K562 (cell line): ENCODE results near the gene FKBP7. TPM values are rescaled to one million over a fixed set of nuclear protein-coding genes. Genes with fewer than 3 reads are reported as not detected.

Source experiments
- CBFB ChIP-seq: sonication (generic); formaldehyde crosslinking; IDR thresholded peaks from 2 replicates; pipeline ENCODE4 v1.4.0; 2020; ENCODE audit warnings: mild to moderate bottlenecking, missing genetic modification reagents
- EP300 ChIP-seq: IDR thresholded peaks from 2 replicates; pipeline ENCODE4 v1.6.1; 2012; ENCODE audit warnings: low read length, improper control_type of control experiment
- HDAC3 ChIP-seq: fragments of 450-650 bp; IDR thresholded peaks from 2 replicates; pipeline ENCODE4 v1.6.1; 2018; ENCODE audit warnings: borderline replicate concordance, mild to moderate bottlenecking, moderate library complexity; ENCODE audit not compliant: partially characterized antibody
- HNRNPLL ChIP-seq: fragments of 200-400 bp; formaldehyde crosslinking; IDR thresholded peaks from 2 replicates; pipeline ENCODE4 v1.6.1; 2017; ENCODE audit warnings: low read length, low read depth, mild to moderate bottlenecking; ENCODE audit not compliant: poor library complexity, severe bottlenecking
- JUND ChIP-seq, 2 experiments: IDR thresholded peaks; 2 replicates in 1 of 2; 3 replicates in 1 of 2; pipeline ENCODE4 v1.6.1; 2011; ENCODE audit warnings: borderline replicate concordance in 2 of 2, low read depth in 2 of 2, low read length in 2 of 2, improper control_type of control experiment in 1 of 2, missing biosample characterization in 1 of 2, missing genetic modification characterization in 1 of 2, missing genetic modification reagents in 1 of 2
- MAFF ChIP-seq: IDR thresholded peaks from 2 replicates; pipeline ENCODE4 v1.6.1; 2012; ENCODE audit warnings: low read length, improper control_type of control experiment
- MLX ChIP-seq, 2 experiments: fragments of 450-650 bp in 1 of 2; sonication (generic) in 1 of 2; formaldehyde crosslinking; conservative IDR thresholded peaks; 2 replicates each; pipeline versions ENCODE4 v1.4.0 to v1.8.1; 2020 to 2022; ENCODE audit warnings: mild to moderate bottlenecking in 1 of 2, missing genetic modification reagents in 1 of 2
- NFRKB ChIP-seq: fragments of 450-650 bp; IDR thresholded peaks from 2 replicates; pipeline ENCODE4 v1.6.1; 2016; ENCODE audit warnings: low read depth
- POLR2B ChIP-seq: fragments of 450-650 bp; IDR thresholded peaks from 2 replicates; pipeline ENCODE4 v1.6.1; 2018; ENCODE audit warnings: low read depth; ENCODE audit not compliant: partially characterized antibody
- RAD21 ChIP-seq, 2 experiments: fragments of 250-450 bp in 1 of 2; fragments of 450-650 bp in 1 of 2; sonication (Bioruptor Pico) in 1 of 2; formaldehyde crosslinking in 1 of 2; IDR thresholded peaks in 1 of 2; conservative IDR thresholded peaks in 1 of 2; 2 replicates each; pipeline versions ENCODE4 v1.4.0 to v1.8.0; 2020 to 2022; ENCODE audit warnings: mild to moderate bottlenecking in 2 of 2, moderate library complexity in 1 of 2
- RCOR1 ChIP-seq, 2 experiments: IDR thresholded peaks; 2 replicates each; pipeline ENCODE4 v1.6.1; 2012; ENCODE audit warnings: low read depth in 2 of 2, low read length in 2 of 2, borderline replicate concordance in 1 of 2, improper control_type of control experiment in 1 of 2
- SMAD4 ChIP-seq: fragments of 250-450 bp; sonication (Bioruptor Pico); conservative IDR thresholded peaks from 2 replicates; pipeline ENCODE4 v1.8.0; 2021; ENCODE audit warnings: inconsistent platforms, mild to moderate bottlenecking, moderate library complexity
- SUPT5H ChIP-seq: fragments of 450-650 bp; IDR thresholded peaks from 2 replicates; pipeline ENCODE4 v1.6.1; 2016
- ZNF589 ChIP-seq: fragments of 200-800 bp; sonication (Bioruptor generic); IDR thresholded peaks from 2 replicates; pipeline ENCODE4 v1.6.1; 2016; ENCODE audit warnings: low read depth, missing genetic modification characterization, missing compliant biosample characterization
- polyA plus RNA-seq, 8 experiments: library from polyadenylated mRNA; depleted of rRNA in 4 of 8; stranded (reverse) in 5 of 8; unstranded in 3 of 8; fragments of >200 nt; fragmentation: Nextera tagmentation in 2 of 8; fragmentation: Illumina TruSeq in 1 of 8; extraction: Ambion mirVana in 2 of 8; extraction: Trizol in 1 of 8; gene quantifications; 2 replicates each; pipeline versions ENCODE4 v1.2.1 to v1.2.3, GENCODE V29; 2011 to 2014; ENCODE audit warnings: inconsistent platforms in 1 of 8, missing spikeins in 1 of 8
- total RNA-seq, 7 experiments: library from RNA; depleted of rRNA in 6 of 7; stranded (reverse); fragments of >200 nt in 6 of 7; fragmentation: Illumina TruSeq in 2 of 7; extraction: Trizol in 2 of 7; gene quantifications; 2 replicates each; pipeline versions ENCODE4 v1.2.1 to v1.2.3, GENCODE V29; 2011 to 2021; ENCODE audit warnings: low replicate concordance in 1 of 7
- TF ChIP-seq, protein P1 (sequence below), 3 experiments: fragments of 200-800 bp in 1 of 3; fragments of 250-450 bp in 1 of 3; fragments of 450-650 bp in 1 of 3; sonication (Bioruptor Pico) in 1 of 3; sonication (Bioruptor generic) in 1 of 3; formaldehyde crosslinking in 1 of 3; IDR thresholded peaks; 2 replicates each; pipeline versions ENCODE4 v1.6.1 to v1.8.0; 2016 to 2022; ENCODE audit warnings: mild to moderate bottlenecking in 2 of 3, missing genetic modification characterization in 2 of 3, missing compliant biosample characterization in 1 of 3, moderate library complexity in 1 of 3
- TF ChIP-seq, protein P2 (sequence below): fragments of 450-650 bp; IDR thresholded peaks from 2 replicates; pipeline ENCODE4 v1.6.1; 2016; ENCODE audit warnings: low read depth, mild to moderate bottlenecking, moderate library complexity
- TF ChIP-seq, protein P3 (sequence below): fragments of 250-450 bp; sonication (Bioruptor Pico); IDR thresholded peaks from 2 replicates; pipeline ENCODE4 v1.4.0; 2020; ENCODE audit warnings: mild to moderate bottlenecking, moderate library complexity

The FKBP7 gene
- total and polyA plus RNA-seq, 9 of the 15 experiments (the other 6 are each of a cell fraction or from before 2014, with no cell fraction given) = 6.1 to 23.2 (median 19.0) TPM

DNA sequence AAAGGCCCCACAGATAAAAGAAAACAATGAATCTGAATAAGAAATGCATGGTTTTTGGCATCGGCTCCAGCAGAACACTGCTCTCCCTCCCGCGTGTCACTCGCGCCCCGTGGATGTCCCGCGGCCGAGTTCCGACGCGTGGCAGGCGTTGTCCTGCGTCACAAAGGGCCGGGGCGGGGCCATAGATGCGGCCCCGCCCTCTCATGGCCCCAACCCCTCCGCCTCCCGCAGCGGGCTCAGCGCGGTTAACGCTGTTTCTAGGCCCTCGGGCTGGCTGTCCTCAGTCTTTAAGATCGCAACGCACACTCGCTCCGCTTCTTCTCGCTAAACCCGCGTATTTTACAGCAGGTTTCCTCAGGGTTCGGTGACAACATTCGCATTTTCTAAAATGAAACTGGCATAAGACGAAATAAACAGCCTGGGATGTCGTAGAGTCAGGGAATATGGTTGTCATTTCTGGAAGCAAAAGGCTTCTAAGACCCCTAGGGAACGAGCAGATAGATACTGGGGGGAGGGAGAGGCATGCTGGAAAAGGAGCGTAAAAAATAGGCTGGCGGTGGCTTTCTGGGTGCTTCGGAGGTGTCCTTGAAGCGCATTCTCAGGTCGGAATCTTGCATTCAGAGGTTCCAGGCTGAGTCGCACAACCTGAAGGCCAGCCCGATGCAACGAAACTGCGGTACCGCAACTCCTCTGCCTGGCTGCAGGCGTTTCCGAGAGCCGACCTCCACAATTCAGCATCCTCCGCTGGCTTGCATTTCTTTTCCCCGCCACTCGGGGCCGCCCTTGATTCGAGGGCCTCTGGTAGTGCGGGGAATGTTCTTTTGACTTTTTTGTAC is at the start of gene FKBP7 (continued):
- TF ChIP-seq, protein P1, sequence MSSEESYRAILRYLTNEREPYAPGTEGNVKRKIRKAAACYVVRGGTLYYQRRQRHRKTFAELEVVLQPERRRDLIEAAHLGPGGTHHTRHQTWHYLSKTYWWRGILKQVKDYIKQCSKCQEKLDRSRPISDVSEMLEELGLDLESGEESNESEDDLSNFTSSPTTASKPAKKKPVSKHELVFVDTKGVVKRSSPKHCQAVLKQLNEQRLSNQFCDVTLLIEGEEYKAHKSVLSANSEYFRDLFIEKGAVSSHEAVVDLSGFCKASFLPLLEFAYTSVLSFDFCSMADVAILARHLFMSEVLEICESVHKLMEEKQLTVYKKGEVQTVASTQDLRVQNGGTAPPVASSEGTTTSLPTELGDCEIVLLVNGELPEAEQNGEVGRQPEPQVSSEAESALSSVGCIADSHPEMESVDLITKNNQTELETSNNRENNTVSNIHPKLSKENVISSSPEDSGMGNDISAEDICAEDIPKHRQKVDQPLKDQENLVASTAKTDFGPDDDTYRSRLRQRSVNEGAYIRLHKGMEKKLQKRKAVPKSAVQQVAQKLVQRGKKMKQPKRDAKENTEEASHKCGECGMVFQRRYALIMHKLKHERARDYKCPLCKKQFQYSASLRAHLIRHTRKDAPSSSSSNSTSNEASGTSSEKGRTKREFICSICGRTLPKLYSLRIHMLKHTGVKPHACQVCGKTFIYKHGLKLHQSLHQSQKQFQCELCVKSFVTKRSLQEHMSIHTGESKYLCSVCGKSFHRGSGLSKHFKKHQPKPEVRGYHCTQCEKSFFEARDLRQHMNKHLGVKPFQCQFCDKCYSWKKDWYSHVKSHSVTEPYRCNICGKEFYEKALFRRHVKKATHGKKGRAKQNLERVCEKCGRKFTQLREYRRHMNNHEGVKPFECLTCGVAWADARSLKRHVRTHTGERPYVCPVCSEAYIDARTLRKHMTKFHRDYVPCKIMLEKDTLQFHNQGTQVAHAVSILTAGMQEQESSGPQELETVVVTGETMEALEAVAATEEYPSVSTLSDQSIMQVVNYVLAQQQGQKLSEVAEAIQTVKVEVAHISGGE (CRISPR knock-in tag; IDR thresholded peaks at IDR 0.05) = 0 out of 6 replicates have a peak, but pooled peaks of 1 of the 3 experiments have one; percentile 29
- TF ChIP-seq RCOR1 (IDR thresholded peaks at IDR 0.05; ENCODE audit: borderline replicate concordance in 1 of 2, low read depth in 2 of 2, low read length in 2 of 2) = peak in 1 of 2 experiments; percentile 93; a peak in 2 of 4 replicates
- TF ChIP-seq MAFF = no peak; the same call in 1 of the 2 replicates
- TF ChIP-seq POLR2B = peak; percentile 73
- peak; percentile 73 to 90 for TF ChIP-seq RAD21 (CRISPR knock-in tag; conservative IDR thresholded peaks at IDR 0.05 in 1 of 2, IDR thresholded peaks at IDR 0.05 in 1 of 2)
- 0 out of 4 replicates have a peak, but pooled peaks of 1 of the 2 experiments have one; percentile 15 for TF ChIP-seq MLX (CRISPR knock-in tag; conservative IDR thresholded peaks at IDR 0.05)
- TF ChIP-seq HNRNPLL = peak; percentile 90
- TF ChIP-seq HDAC3 = no peak
- TF ChIP-seq SUPT5H = peak; percentile 80
- peak; percentile 25; the same call in 1 of the 2 replicates for TF ChIP-seq EP300
- TF ChIP-seq SMAD4 = peak; percentile 7
- peak; percentile 55; the same call in 1 of the 2 replicates for TF ChIP-seq JUND (IDR thresholded peaks at IDR 0.05; ENCODE audit: borderline replicate concordance, low read depth, low read length)
- peak; percentile 12; the same call in 1 of the 3 replicates for TF ChIP-seq JUND (tag; IDR thresholded peaks at IDR 0.05; ENCODE audit: borderline replicate concordance, low read depth, low read length)
- peak; percentile 58; the same call in 1 of the 2 replicates for TF ChIP-seq ZNF589 (CRISPR knock-in tag)
- TF ChIP-seq CBFB (CRISPR knock-in tag) = peak; percentile 92
- TF ChIP-seq, protein P2, sequence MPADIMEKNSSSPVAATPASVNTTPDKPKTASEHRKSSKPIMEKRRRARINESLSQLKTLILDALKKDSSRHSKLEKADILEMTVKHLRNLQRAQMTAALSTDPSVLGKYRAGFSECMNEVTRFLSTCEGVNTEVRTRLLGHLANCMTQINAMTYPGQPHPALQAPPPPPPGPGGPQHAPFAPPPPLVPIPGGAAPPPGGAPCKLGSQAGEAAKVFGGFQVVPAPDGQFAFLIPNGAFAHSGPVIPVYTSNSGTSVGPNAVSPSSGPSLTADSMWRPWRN = peak; percentile 54; the same call in 1 of the 2 replicates
- TF ChIP-seq, protein P3, sequence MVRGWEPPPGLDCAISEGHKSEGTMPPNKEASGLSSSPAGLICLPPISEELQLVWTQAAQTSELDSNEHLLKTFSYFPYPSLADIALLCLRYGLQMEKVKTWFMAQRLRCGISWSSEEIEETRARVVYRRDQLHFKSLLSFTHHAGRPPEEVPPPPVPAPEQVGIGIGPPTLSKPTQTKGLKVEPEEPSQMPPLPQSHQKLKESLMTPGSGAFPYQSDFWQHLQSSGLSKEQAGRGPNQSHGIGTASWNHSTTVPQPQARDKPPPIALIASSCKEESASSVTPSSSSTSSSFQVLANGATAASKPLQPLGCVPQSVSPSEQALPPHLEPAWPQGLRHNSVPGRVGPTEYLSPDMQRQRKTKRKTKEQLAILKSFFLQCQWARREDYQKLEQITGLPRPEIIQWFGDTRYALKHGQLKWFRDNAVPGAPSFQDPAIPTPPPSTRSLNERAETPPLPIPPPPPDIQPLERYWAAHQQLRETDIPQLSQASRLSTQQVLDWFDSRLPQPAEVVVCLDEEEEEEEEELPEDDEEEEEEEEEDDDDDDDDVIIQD = 0 out of 2 replicates have a peak, but pooled peaks have one; percentile 13
- TF ChIP-seq NFRKB = peak; percentile 51; the same call in 1 of the 2 replicates
